Measurements from ENCODE around the gene AKT2.

DNA sequence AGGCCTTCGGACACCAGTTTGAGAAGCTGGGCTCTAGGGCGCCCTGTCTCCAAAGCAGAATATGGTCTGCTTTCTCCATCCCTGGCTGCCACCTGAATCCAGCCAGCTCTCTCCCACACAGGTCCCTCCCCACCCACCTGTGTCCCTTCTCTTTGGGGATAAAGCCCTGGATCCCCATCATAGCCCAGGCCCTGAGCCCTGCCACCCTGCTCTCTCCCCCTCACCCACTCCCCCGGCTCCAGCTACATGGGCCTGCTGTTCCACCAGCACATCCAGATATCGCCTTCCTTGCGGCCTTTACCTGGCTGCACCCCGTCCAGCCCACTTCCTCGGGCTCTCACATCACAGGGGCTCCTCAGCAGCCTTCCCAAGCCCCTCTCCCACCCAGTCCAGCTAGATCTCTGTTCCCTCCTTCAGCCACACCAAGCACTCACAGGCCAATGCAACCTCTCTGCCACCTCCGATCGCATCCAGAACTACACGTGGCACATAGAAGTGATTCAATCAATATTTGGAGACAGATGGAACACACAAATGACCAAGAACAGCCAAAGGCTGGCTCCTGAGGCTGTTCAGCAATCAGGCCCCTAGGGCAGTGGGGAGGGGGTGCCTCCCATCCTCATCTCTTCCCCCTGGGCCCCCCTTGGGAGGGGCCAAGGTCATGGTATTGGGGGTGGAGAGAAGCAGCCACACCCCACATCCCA is 7.6 kb downstream of the AKT2 start:
- TF ChIP-seq, protein P1, sequence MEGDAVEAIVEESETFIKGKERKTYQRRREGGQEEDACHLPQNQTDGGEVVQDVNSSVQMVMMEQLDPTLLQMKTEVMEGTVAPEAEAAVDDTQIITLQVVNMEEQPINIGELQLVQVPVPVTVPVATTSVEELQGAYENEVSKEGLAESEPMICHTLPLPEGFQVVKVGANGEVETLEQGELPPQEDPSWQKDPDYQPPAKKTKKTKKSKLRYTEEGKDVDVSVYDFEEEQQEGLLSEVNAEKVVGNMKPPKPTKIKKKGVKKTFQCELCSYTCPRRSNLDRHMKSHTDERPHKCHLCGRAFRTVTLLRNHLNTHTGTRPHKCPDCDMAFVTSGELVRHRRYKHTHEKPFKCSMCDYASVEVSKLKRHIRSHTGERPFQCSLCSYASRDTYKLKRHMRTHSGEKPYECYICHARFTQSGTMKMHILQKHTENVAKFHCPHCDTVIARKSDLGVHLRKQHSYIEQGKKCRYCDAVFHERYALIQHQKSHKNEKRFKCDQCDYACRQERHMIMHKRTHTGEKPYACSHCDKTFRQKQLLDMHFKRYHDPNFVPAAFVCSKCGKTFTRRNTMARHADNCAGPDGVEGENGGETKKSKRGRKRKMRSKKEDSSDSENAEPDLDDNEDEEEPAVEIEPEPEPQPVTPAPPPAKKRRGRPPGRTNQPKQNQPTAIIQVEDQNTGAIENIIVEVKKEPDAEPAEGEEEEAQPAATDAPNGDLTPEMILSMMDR (conservative IDR thresholded peaks at IDR 0.05; ENCODE audit: low read length), result no peak
- TF ChIP-seq EZH2phosphoT487 (IDR thresholded peaks at IDR 0.05; ENCODE audit: borderline replicate concordance), result no peak

All from Loucy (cell line).